Fibroblast of skin of right biceps (primary cell): ENCODE results near the gene GRM4.
"Not testable (repeated sequence)": the region's sequence is repeated elsewhere in the genome, so short reads cannot be mapped to it uniquely, and the experiment has no call there.

Source experiments
- DNase-seq: peaks from one replicate; pipeline ENCODE4 v3.0.0-alpha.2; 2013

GRM4 gene

GRCh38 chr6:34146021-34146782 is at the start of gene GRM4:
GRM4 (minus strand) TSS chr6:34146087; CDS start chr6:34133496, 12,591 bp downstream.
- no peak for DNase-seq

GRCh38 chr6:34194772-34195171 is 48.9 kb upstream of the GRM4 start:
- DNase-seq, result no peak

GRCh38 chr6:34190504-34191122 is 44.7 kb upstream of the GRM4 start:
- no peak for DNase-seq

GRCh38 chr6:34189806-34190503 is 44.1 kb upstream of the GRM4 start:
- DNase-seq, result no peak

- DNase-seq, result not testable (repeated sequence)
Measured at GRCh38 chr6:34184726-34185125, 38.8 kb upstream of the GRM4 start.

- DNase-seq, result no peak
Measured at GRCh38 chr6:34182751-34183531, 37.1 kb upstream of the GRM4 start.

- DNase-seq, result no peak
Measured at GRCh38 chr6:34181908-34182307, 36.0 kb upstream of the GRM4 start.

GRCh38 chr6:34179106-34179720 is 33.3 kb upstream of the GRM4 start:
- DNase-seq, result no peak

GRCh38 chr6:34178357-34179105 is 32.6 kb upstream of the GRM4 start:
- DNase-seq, result no peak

GRCh38 chr6:34177181-34177591 is 31.3 kb upstream of the GRM4 start:
- DNase-seq, result no peak

- DNase-seq, result no peak
Measured at GRCh38 chr6:34176261-34177031, 30.6 kb upstream of the GRM4 start.

- no peak for DNase-seq
Measured at GRCh38 chr6:34174846-34175399, 29.0 kb upstream of the GRM4 start.

GRCh38 chr6:34172961-34173775 is 27.3 kb upstream of the GRM4 start:
- no peak for DNase-seq

- DNase-seq, result no peak
Measured at GRCh38 chr6:34170346-34170745, 24.5 kb upstream of the GRM4 start.

- no peak for DNase-seq
Measured at GRCh38 chr6:34169897-34170296, 24.0 kb upstream of the GRM4 start.

- no peak for DNase-seq
Measured at GRCh38 chr6:34161857-34162515, 16.1 kb upstream of the GRM4 start.

- no peak for DNase-seq
Measured at GRCh38 chr6:34159844-34160243, 14.0 kb upstream of the GRM4 start.

GRCh38 chr6:34158876-34159275 is 13.0 kb upstream of the GRM4 start:
- DNase-seq, result no peak

- DNase-seq, result no peak
Measured at GRCh38 chr6:34157851-34158250, 12.0 kb upstream of the GRM4 start.
